Activated CD8-positive, alpha-beta memory T cell treated with anti-CD3 and anti-CD28 coated beads, Interleukin-2, amount 50 U/mL, for 1 hour (primary cell): ENCODE data around the gene PLXNA3.
"Not testable (repeated sequence)": the region's sequence is repeated elsewhere in the genome, so short reads cannot be mapped to it uniquely, and the experiment has no call there.

Experiments used
- DNase-seq: peaks from one replicate; pipeline ENCODE4 v3.0.0-alpha.2; 2020; ENCODE audit errors: extremely low read depth

The PLXNA3 gene

GRCh38 chrX:154501423-154501822 is 43.3 kb downstream of the PLXNA3 start:
- DNase-seq: not testable (repeated sequence)

GRCh38 chrX:154502098-154502497 is 44.0 kb downstream of the PLXNA3 start:
- no peak for DNase-seq

- DNase-seq: no peak
These were observed 44.9 kb downstream of the PLXNA3 start for GRCh38 chrX:154502989-154503388.

- no peak for DNase-seq
These were observed 47.7 kb downstream of the PLXNA3 start for GRCh38 chrX:154505734-154506133.

- no peak for DNase-seq
These were observed 48.6 kb downstream of the PLXNA3 start for GRCh38 chrX:154506483-154507332.

GRCh38 chrX:154507673-154508383 is 49.7 kb downstream of the PLXNA3 start:
- DNase-seq: no peak

- DNase-seq: no peak
These were observed 50.3 kb downstream of the PLXNA3 start for GRCh38 chrX:154508384-154508745.

GRCh38 chrX:154509455-154509854 is 51.4 kb downstream of the PLXNA3 start:
- no peak for DNase-seq

- no peak for DNase-seq
These were observed 53.7 kb downstream of the PLXNA3 start for GRCh38 chrX:154511761-154512160.

GRCh38 chrX:154512879-154513553 is 54.9 kb downstream of the PLXNA3 start:
- no peak for DNase-seq

- no peak for DNase-seq
These were observed 55.6 kb downstream of the PLXNA3 start for GRCh38 chrX:154513716-154514115.

- DNase-seq: no peak
These were observed 57.2 kb downstream of the PLXNA3 start for GRCh38 chrX:154515090-154515965.

GRCh38 chrX:154515966-154516655 is 58.0 kb downstream of the PLXNA3 start, which contains the start of gene FAM3A:
FAM3A (minus strand) TSS chrX:154516232; CDS start chrX:154515772, 460 bp downstream.
- DNase-seq: peak; percentile 76

- no peak for DNase-seq
These were observed 58.6 kb downstream of the PLXNA3 start for GRCh38 chrX:154516656-154517100.

- DNase-seq: no peak
These were observed 59.2 kb downstream of the PLXNA3 start for GRCh38 chrX:154517101-154517781.

GRCh38 chrX:154519389-154519788 is 61.3 kb downstream of the PLXNA3 start:
- no peak for DNase-seq

GRCh38 chrX:154525606-154526490 is 67.8 kb downstream of the PLXNA3 start:
- DNase-seq: no peak

- no peak for DNase-seq
These were observed 69.0 kb downstream of the PLXNA3 start for GRCh38 chrX:154526901-154527675.
